GM18526 (cell line): ENCODE measurements around the gene COBLL1.

Experiments used
- POLR2A ChIP-seq: IDR thresholded peaks from 3 replicates; pipeline ENCODE4 v1.6.1; 2011; ENCODE audit not compliant: insufficient read length; ENCODE audit errors: extremely low read depth

The COBLL1 gene

DNA sequence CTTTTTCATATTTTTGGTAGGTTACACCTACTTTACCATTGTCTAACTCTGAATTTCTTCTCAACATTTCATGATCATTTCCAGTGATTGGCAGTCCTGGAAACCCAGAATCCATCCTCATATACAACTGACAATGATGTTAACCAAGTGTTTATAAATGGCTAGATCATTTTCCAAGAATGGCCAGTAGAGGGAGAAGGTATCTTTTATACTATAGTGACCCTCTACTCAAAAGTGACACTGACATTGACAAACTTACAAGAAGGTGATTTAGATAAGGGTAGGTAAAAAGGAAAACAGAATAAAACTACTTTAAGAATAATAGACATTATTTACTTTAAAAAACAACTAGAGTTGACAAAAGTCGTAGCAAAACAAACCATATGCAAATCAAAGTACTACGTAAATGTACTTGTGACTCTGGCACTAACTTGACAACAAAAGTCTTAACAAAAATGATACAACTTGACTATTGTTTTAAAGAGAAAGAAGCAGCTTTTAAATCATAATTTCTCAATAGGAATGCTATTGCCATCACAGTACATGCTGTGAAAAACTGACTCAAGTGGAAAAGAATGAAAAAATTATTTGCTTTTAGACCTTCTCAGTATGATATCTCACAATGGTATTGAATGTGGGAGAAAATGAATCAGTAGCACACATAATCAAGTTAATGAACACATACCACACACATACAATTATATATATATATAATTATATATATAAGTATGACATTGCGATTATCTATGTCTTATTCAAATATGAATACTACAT is 143.7 kb downstream of the COBLL1 start:
- no peak for TF ChIP-seq POLR2A

DNA sequence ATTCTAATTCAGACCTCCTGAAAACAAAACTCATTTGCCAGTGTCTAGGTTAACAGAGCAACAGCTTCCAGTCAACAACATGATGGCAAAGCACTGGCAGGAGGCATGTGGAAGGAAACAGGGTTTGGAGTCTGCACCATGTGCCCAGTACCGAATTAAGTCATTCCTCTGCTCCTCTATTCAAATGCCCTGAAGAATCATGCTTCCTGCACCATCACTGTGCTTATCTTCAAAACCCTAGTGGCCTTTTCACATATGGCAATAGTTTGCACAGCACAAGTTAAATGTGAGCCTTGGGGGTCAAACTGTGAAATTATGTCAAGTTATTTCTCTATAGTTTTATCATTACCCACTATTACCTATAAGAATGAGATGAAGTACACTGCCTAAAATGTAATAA is 145.0 kb downstream of the COBLL1 start:
- no peak for TF ChIP-seq POLR2A

DNA sequence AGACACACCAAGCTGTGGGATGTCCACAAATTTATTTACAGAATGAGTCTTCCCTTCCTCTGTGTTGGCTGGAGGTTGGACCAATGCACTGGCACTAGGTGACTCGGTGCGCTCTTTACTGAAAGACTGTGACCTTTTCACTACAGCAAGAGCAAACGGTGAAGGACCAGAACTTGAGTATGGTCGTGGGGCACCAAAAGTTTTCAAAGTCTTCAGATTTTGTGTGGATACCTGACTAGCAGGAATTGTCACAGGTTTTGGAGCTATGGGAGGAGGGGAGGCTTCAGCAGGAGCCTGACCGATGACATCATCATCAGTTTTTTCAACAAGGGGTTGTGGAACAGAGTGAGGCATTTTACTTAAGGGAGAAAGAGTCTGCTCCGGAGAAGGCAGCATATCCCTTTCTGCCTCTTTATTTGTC is 147.3 kb downstream of the COBLL1 start:
- no peak for TF ChIP-seq POLR2A

DNA sequence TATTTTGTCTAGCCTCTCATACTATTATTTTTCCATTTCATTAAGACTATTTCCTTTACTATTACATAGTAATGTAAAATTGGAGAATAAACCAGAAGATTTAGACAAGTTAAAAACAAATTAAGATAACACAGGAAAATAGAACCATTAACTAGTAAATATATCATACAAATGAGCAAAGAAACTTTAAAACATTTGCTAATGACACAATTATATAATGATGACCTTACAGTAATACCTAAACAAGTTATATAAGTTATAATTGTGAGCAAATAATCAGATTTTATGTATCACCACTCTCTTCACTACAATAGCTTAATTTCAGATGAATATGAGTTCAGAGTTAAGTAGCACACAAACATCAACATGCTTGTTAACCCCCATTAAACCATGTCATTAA is 147.8 kb downstream of the COBLL1 start:
- TF ChIP-seq POLR2A, result no peak

DNA sequence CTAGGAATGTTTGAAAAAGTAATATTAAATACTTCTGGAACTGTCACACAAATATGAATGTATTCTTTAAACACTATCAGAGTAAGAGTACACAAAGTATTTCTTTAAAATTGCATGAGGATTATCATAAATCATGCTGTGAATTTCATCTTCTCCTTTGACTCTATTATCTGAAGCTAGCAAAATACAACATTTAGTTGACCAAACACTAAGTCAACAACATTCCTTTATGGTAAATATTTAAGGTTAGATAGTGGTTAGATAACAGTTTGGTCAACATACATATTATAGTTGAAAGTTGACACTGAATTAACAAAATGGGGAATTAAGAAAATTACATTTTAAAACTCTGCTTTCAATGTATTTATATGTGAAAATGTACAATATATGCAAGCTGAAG is 148.2 kb downstream of the COBLL1 start:
- no peak for TF ChIP-seq POLR2A

DNA sequence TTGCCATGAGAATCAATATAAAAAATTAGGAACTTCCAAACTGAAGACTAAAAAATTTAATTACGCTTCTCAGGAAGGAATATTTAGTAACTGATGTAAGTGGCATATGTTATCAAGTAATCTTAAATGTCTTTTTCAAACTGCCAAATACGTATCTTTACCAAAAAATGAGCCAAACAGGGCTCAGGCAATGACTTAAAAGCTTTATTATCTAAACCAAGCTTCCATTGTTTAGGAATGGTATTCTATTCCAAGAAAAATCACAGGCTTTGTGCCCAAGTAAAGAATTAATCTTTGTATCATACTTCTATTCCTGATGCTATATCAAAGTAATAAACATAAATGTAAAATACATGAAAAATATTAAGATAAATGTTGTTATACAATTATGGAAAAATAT is 148.7 kb downstream of the COBLL1 start:
- no peak for TF ChIP-seq POLR2A

DNA sequence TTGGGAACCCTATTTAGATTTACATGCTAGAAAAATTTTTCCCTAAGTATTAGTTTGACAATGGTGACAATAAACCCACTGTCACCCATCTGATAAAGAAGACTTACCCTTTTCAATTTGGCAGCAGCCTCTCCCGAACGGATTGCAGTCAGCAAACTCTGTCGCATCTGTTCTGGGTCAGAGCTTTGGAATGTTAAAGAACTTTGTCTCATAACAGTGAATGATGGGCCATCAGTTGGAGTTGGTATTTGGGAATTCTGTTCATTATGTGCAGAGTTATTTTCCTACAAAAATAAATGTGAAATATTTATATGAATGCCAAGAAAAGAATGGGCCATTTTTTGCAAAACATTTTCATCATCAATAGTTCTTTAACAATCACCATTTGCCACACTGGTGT is 149.5 kb downstream of the COBLL1 start:
- no peak for TF ChIP-seq POLR2A

DNA sequence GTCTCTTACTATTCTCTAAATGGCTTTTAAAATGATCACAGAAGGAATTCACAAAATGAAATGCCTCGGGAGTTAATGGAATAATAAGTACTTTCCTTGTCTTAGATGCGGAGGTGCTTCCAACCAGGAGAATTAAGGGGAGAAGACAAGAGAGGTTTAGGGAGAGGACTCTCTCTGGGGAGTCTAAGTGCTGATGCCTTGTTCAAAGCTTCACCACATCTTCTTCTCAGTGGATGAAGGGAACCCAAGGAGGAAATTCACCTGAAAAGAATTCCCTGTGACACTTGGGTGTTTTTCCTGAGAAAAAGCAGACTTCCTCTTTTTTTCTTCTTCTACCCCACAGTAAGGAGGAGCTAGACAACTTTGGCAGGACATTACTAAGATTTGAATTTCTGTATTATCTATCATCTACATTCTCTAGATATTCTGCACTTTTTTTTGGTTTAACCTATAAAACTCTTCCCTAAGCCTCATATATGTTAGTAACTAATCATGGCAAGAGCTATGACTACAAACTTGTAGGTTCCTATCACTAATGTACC is 150.2 kb downstream of the COBLL1 start:
- TF ChIP-seq POLR2A, result no peak

DNA sequence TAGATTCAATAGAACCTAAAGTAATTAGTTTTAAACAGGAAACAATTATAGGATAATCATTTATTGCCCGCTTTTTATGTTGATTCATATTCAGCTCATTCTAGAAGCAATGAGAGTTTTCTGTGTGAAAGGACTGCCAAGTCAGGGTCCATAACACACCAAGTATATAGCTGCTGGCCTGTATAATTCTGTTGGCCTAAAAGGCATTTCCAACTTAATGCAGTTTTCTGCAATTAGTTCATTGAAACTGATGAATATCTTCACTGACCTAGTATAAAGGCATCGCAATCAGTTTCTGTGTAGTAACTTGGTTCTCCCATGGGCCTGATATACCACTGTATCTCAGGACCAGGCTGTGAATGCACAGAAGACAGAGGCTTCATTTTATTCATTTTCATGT is 151.3 kb downstream of the COBLL1 start:
- no peak for TF ChIP-seq POLR2A

DNA sequence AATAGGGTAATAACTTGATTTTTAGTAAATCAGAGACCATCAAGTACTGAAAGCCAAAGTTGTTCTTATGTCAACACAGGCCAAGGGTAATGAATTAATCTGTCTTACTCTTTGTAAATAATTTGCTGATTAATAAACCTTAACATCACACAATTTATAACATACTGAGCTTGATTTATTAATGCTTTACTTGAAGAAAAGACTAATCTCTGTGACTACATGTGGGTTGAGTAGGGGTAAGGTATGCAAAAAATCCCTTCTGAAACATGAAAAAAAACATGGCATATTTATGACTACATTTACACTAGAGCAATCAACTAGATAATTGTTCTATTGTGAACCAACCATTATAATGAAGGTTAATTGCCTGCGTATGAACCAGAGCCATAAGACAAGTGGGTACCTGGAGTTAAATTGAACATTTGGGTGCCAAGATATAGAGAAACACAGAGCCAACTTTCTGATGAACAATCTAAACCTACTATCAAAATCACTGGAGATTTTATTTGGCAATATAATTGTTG is 152.7 kb downstream of the COBLL1 start:
- no peak for TF ChIP-seq POLR2A

DNA sequence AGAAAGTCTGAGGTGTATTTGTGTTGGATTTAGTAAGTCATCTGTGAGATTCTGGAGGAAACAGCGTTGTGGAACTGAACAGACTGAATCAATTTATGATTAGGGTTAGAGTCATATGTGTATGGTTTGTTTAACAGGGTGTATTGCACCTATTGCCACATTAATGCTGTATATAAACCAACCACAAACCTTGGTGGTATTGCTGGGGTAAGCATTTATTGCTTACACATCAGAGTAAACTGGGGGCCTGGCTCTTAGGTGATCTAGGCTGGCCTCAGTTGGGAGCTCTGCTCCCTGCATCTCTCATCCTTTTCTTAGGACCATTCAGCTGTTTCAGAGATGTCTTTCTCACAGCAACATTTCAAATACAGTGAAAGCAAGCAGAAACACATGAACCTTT is 160.6 kb downstream of the COBLL1 start:
- no peak for TF ChIP-seq POLR2A

DNA sequence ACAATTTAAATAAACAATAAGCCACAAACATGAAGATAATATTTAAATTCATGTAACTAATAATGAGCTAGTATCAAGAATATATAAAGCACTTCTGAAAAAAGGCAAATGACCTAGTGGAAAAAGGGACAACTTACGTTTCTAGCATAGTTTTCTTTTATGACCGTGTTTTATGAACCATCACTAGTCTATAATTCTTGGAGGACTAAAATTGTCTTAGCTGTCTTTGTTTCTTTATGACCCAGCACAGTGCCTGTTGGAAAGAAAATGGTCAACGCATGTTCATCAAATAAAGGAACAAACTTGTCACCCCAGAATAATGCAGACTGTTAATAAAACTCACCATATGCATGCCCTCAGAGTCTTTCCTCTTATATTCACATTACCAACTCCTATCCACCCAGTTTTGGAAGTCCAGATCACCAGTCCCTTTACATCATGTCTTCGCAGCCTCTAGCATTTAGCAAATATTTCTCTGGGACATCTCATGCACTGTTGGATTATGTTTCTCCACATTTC is 162.9 kb downstream of the COBLL1 start:
- no peak for TF ChIP-seq POLR2A

DNA sequence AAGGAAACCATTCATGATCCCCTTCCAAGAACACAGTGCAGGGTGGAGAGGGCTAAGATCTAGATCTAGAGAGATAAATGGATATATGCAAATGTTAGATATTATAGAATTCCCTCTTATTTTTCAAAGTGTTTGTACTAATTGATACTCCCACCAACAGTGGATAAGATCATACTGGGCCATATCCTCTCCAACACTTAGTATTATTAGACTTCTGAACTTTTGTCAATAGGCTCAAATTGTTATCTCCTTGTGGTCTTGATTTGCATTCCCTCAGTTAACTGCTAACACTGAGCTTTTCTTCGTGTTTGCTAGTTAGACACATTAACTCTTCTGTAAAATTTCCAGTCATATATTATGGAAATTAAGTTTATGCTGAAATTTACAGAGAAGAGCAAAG is 163.9 kb downstream of the COBLL1 start:
- no peak for TF ChIP-seq POLR2A

DNA sequence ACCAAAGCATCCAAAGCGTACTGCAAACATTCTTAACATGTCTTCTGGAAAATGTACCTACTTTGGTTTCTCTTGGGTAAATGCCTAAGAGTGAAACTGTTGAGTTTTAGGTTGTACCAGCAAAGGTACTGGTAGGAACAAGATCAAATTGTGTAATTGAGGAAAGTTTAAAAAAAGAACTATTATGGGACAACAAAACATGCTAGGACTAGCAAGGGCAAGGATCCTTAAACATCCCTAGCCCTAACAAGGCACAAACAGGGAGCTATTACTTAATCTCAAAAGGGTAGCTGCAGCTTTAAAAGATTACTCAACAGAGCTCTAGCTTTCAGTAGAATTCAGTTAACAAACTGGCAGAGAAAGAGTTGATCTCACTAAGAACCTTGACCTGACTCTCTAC is 164.4 kb downstream of the COBLL1 start:
- TF ChIP-seq POLR2A, result no peak

DNA sequence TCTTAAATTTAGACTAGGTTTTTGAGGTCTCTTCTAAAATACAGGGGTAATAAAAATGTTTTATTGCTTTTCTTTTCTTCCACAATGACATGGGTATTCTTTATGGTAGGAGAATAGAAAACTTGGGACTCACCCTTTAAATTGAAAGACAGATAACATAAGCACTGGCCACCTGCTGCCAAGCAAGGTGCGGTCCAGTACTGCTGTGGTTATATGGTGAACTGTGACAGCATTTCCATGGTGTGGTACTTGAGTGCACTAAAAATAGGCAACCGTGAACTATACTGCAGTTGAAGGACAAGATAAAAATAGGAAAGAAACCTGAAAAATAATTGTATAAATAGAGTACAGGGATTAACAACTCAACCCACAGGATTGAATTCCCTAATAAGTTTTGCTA is 165.9 kb downstream of the COBLL1 start:
- no peak for TF ChIP-seq POLR2A

DNA sequence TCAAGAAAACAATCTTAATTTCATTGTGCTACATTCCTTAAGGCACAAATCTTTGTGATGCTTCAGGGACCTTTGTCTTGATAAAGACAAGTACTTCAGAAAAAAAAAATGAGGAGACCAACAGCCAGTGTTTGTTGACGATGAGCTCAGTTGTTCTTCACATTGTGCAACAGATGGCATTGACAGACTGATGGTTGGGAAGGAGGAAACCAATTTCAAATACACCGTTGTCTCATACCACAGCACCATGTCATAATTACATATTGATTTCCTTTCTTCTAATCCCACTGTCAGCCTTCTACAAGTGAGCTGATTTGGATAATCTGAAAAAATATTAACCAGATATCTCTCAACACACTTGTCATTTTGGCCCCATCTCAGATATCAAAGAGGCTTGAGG is 166.6 kb downstream of the COBLL1 start:
- no peak for TF ChIP-seq POLR2A
